ENCODE data around the gene TRPM3.
A peak's percentile ranks its signal among the peaks of the same experiment; 100 is the strongest.

TRPM3 gene

DNA sequence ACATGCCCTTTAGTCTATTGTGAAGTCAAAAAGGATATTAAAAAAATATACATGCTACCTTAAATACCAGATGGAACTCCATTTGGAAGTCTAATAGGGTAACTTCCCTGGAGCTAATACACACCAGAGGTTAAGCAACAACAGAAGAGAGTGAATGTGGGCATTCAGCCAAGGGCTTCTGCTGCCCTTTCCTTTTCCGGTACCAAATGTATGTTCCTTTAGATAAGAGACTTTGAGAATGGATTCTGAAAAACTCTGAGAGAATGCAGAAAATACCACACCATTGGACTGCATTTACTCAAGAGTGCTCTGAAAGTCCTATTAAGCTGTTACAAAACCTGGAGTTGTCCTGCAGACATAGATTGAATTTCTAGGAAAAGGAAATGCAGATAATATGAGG, 23.8 kb upstream of the TRPM3 start:
- TF ChIP-seq GABPA (IDR thresholded peaks at IDR 0.05; ENCODE audit: low read depth) (no peak), POLR2AphosphoS5 (IDR thresholded peaks at IDR 0.05; ENCODE audit: low read depth) (no peak), SPI1 (IDR thresholded peaks at IDR 0.05; ENCODE audit: borderline replicate concordance, low read depth) (no peak)
- TF ChIP-seq, protein P1, sequence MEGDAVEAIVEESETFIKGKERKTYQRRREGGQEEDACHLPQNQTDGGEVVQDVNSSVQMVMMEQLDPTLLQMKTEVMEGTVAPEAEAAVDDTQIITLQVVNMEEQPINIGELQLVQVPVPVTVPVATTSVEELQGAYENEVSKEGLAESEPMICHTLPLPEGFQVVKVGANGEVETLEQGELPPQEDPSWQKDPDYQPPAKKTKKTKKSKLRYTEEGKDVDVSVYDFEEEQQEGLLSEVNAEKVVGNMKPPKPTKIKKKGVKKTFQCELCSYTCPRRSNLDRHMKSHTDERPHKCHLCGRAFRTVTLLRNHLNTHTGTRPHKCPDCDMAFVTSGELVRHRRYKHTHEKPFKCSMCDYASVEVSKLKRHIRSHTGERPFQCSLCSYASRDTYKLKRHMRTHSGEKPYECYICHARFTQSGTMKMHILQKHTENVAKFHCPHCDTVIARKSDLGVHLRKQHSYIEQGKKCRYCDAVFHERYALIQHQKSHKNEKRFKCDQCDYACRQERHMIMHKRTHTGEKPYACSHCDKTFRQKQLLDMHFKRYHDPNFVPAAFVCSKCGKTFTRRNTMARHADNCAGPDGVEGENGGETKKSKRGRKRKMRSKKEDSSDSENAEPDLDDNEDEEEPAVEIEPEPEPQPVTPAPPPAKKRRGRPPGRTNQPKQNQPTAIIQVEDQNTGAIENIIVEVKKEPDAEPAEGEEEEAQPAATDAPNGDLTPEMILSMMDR (IDR thresholded peaks at IDR 0.05; ENCODE audit: insufficient read depth, low read length), result no peak
- TF ChIP-seq, protein P2, sequence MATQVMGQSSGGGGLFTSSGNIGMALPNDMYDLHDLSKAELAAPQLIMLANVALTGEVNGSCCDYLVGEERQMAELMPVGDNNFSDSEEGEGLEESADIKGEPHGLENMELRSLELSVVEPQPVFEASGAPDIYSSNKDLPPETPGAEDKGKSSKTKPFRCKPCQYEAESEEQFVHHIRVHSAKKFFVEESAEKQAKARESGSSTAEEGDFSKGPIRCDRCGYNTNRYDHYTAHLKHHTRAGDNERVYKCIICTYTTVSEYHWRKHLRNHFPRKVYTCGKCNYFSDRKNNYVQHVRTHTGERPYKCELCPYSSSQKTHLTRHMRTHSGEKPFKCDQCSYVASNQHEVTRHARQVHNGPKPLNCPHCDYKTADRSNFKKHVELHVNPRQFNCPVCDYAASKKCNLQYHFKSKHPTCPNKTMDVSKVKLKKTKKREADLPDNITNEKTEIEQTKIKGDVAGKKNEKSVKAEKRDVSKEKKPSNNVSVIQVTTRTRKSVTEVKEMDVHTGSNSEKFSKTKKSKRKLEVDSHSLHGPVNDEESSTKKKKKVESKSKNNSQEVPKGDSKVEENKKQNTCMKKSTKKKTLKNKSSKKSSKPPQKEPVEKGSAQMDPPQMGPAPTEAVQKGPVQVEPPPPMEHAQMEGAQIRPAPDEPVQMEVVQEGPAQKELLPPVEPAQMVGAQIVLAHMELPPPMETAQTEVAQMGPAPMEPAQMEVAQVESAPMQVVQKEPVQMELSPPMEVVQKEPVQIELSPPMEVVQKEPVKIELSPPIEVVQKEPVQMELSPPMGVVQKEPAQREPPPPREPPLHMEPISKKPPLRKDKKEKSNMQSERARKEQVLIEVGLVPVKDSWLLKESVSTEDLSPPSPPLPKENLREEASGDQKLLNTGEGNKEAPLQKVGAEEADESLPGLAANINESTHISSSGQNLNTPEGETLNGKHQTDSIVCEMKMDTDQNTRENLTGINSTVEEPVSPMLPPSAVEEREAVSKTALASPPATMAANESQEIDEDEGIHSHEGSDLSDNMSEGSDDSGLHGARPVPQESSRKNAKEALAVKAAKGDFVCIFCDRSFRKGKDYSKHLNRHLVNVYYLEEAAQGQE (IDR thresholded peaks at IDR 0.05; ENCODE audit: insufficient replicate concordance, low read depth), result no peak
- H3K27ac ChIP-seq (replicated peaks), result no peak overlapping the region
- H3K27me3 ChIP-seq (ENCODE audit: insufficient read depth, poor library complexity, severe bottlenecking), result no peaks in the 10 kb centered on the region
- DNase-seq (ENCODE audit: low read depth in 1 of 2, low spot score in 1 of 2), result peak in 1 of 2 experiments; percentile 1
- no peak overlapping the region for H3K4me3 ChIP-seq (replicated peaks; ENCODE audit: insufficient read depth, low read length)

DNA sequence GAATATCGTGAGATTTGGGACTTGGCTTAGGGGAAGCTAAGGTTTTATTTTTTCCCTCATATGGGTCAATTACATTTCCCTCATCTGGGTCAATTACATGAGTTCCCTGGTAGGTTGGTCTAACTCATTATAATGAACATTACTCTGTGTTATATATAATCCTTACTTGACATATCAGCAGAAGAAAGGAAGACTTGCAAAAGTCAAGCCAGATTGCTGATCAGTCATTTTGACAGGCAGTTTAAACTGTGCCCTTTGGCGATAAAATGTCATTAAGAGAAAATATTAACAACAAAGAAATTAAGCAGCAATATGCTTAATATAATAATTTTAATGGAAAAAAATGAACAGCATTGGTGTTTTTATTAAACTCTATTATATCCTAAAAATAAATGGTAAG, 23.1 kb upstream of the TRPM3 start:
- H3K27me3 ChIP-seq (ENCODE audit: insufficient read depth, poor library complexity, severe bottlenecking), result no peaks in the 10 kb centered on the region
- no peak for DNase-seq (ENCODE audit: low read depth in 1 of 2, low spot score in 1 of 2)
- H3K27ac ChIP-seq (replicated peaks), result no peak overlapping the region
- no peak overlapping the region for H3K4me3 ChIP-seq (replicated peaks; ENCODE audit: insufficient read depth, low read length)
- TF ChIP-seq SPI1 (IDR thresholded peaks at IDR 0.05; ENCODE audit: borderline replicate concordance, low read depth) (no peak), POLR2AphosphoS5 (IDR thresholded peaks at IDR 0.05; ENCODE audit: low read depth) (no peak), GABPA (IDR thresholded peaks at IDR 0.05; ENCODE audit: low read depth) (no peak)
- TF ChIP-seq, protein P2 (IDR thresholded peaks at IDR 0.05; ENCODE audit: insufficient replicate concordance, low read depth), result no peak
- TF ChIP-seq, protein P1 (IDR thresholded peaks at IDR 0.05; ENCODE audit: insufficient read depth, low read length), result no peak

DNA sequence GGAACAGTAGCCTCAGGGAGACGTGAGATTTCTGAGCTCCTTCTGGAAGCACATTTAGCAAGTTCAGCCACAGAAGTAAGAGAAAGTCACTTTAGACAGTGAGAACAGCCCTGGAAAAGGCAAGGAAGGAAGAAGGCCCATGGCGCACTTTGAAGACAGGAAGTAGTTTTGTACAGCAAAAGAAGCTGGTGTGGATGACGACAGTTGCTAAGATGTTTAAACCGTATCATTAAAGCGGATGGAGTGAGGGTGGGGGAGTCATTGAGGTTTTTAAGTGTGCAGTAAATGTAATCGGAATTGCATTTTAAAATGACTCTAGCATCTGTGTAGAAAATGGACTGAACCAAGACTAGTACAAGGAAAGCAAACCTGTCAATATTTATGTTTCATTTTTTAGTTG, 15.3 kb upstream of the TRPM3 start:
- Histone ChIP-seq H3K4me3 (replicated peaks; ENCODE audit: insufficient read depth, low read length) (no peak overlapping the region), H3K27ac (replicated peaks) (no peak overlapping the region), H3K27me3 (ENCODE audit: insufficient read depth, poor library complexity, severe bottlenecking) (no peaks in the 10 kb centered on the region)
- no peak for DNase-seq (ENCODE audit: low read depth in 1 of 2, low spot score in 1 of 2)
- TF ChIP-seq, protein P2 (IDR thresholded peaks at IDR 0.05; ENCODE audit: insufficient replicate concordance, low read depth), result no peak
- TF ChIP-seq, protein P1 (IDR thresholded peaks at IDR 0.05; ENCODE audit: insufficient read depth, low read length), result no peak
- TF ChIP-seq SPI1 (IDR thresholded peaks at IDR 0.05; ENCODE audit: borderline replicate concordance, low read depth), result no peak
- no peak for TF ChIP-seq POLR2AphosphoS5 (IDR thresholded peaks at IDR 0.05; ENCODE audit: low read depth)
- TF ChIP-seq GABPA (IDR thresholded peaks at IDR 0.05; ENCODE audit: low read depth), result no peak
